NB4 (cell line): ENCODE data around the gene BID.

Experiments used
- DNase-seq: peaks from one replicate; pipeline ENCODE4 v3.0.0; 2010; ENCODE audit warnings: low read depth
- H3K4me3 ChIP-seq: one replicate; pipeline ENCODE4 v1.5.1; 2011; ENCODE audit warnings: mild to moderate bottlenecking, low read depth, low read length, moderate library complexity
- CTCF ChIP-seq: IDR thresholded peaks from one replicate; pipeline ENCODE4 v1.5.1; 2012; ENCODE audit warnings: low read depth, low read length
- MAX ChIP-seq: IDR thresholded peaks from 2 replicates; pipeline ENCODE4 v1.6.1; 2011; ENCODE audit warnings: low read depth, low read length
- MYC ChIP-seq: IDR thresholded peaks from 2 replicates; pipeline ENCODE4 v1.6.1; 2011; ENCODE audit warnings: low read depth, low read length
- POLR2A ChIP-seq: IDR thresholded peaks from 2 replicates; pipeline ENCODE4 v1.6.1; 2011; ENCODE audit warnings: mild to moderate bottlenecking; ENCODE audit not compliant: insufficient read length; ENCODE audit errors: extremely low read depth

Gene BID

GRCh38 chr22:17787241-17787640 lies 13.0 kb upstream of the BID start:
- no peak for DNase-seq
- H3K4me3 ChIP-seq, result no peak overlapping the region
- TF ChIP-seq MAX, result no peak
- TF ChIP-seq CTCF, result no peak
- TF ChIP-seq POLR2A, result no peak
- no peak for TF ChIP-seq MYC

- H3K4me3 ChIP-seq, result no peak overlapping the region
- no peak for TF ChIP-seq MYC
- no peak for TF ChIP-seq CTCF
- no peak for TF ChIP-seq POLR2A
- TF ChIP-seq MAX, result no peak
- DNase-seq, result peak; percentile 45
Observed at GRCh38 chr22:17786435-17787161, 12.3 kb upstream of the BID start.

GRCh38 chr22:17785185-17786184 lies 11.2 kb upstream of the BID start:
- no peak overlapping the region for H3K4me3 ChIP-seq
- TF ChIP-seq MYC, result no peak
- no peak for TF ChIP-seq POLR2A
- no peak for TF ChIP-seq MAX
- TF ChIP-seq CTCF, result peak; percentile 76
- peak; percentile 65 for DNase-seq

GRCh38 chr22:17784776-17785175 lies 10.5 kb upstream of the BID start:
- no peak for DNase-seq
- no peak for TF ChIP-seq MAX
- no peak for TF ChIP-seq POLR2A
- no peak for TF ChIP-seq CTCF
- TF ChIP-seq MYC, result no peak
- H3K4me3 ChIP-seq, result no peak overlapping the region

- TF ChIP-seq CTCF (no peak), POLR2A (no peak), MAX (no peak), MYC (no peak)
- DNase-seq, result no peak
- H3K4me3 ChIP-seq, result no peak overlapping the region
Observed at GRCh38 chr22:17783773-17784480, 9.7 kb upstream of the BID start.
